ENCODE measurements around the gene GSTT2. TPM values are rescaled to one million over a fixed set of nuclear protein-coding genes. Genes with fewer than 3 reads are reported as not detected.
"Not testable (repeated sequence)": the region's sequence is repeated elsewhere in the genome, so short reads cannot be mapped to it uniquely, and the experiment has no call there.

Gene GSTT2
- 0.24 to 1.5 TPM (median 0.75 TPM) in 3 replicates for polyA plus RNA-seq
- polyA plus RNA-seq (2011; ENCODE audit: low read depth) = not detected
- polyA plus RNA-seq (2011; cell fraction: cytosol; rRNA removed) = 0.80 and 1.0 TPM in 2 replicates
- 0.33 and 0.79 TPM in 2 replicates for polyA plus RNA-seq (2011; cell fraction: nucleus; rRNA removed)
- polyA plus RNA-seq (2012; ENCODE audit: low replicate concordance) = 0.24 and 1.0 TPM in 2 replicates
- not detected in 3 replicates for polyA minus RNA-seq
- polyA minus RNA-seq (2011; cell fraction: cytosol; rRNA and poly(A)+ RNA removed) = not detected
- not detected in 2 replicates for polyA minus RNA-seq (2011; cell fraction: nucleus; rRNA and poly(A)+ RNA removed)

- H3K9me3 ChIP-seq (ENCODE audit: control insufficient read depth, low read depth, low read length); DNase-seq (ENCODE audit: low read depth, low spot score); dilution Hi-C loops (cut with MboI; ENCODE audit: extremely low pct_ligation_motif_present, low sequenced_read_pairs); H3K4me1 ChIP-seq (ENCODE audit: control insufficient read depth, extremely low read depth, insufficient read depth, low read length); H3K9me1 ChIP-seq (ENCODE audit: control insufficient read depth, extremely low read depth, insufficient read depth, low read length); H3K4me3 ChIP-seq (ENCODE audit: control insufficient read depth in 2 of 3, extremely low read depth in 1 of 3, insufficient read depth in 2 of 3, low read depth in 1 of 3, low read length in 3 of 3); H3K27ac ChIP-seq (ENCODE audit: control insufficient read depth, insufficient read depth, low read length); H3K36me3 ChIP-seq (ENCODE audit: control insufficient read depth in 2 of 2, extremely low read depth in 1 of 2, insufficient read depth in 2 of 2, low read length in 2 of 2); H4K20me1 ChIP-seq (ENCODE audit: control insufficient read depth, extremely low read depth, insufficient read depth, low read length); H2AFZ ChIP-seq (ENCODE audit: control insufficient read depth, low read length); H3K79me2 ChIP-seq (ENCODE audit: control insufficient read depth, insufficient read depth, low read length); H3K9ac ChIP-seq (ENCODE audit: control insufficient read depth, extremely low read depth, insufficient read depth, low read length); H3K4me2 ChIP-seq (ENCODE audit: control insufficient read depth, extremely low read depth, insufficient read depth, low read depth, low read length); H3K27me3 ChIP-seq (ENCODE audit: control insufficient read depth, extremely low read depth, insufficient read depth, low read length): not testable (repeated sequence)
- peak; percentile 85 for FAIRE-seq
Measured at GRCh38 chr22:23979557-23980240, at the start of gene GSTT2. Gene GSTT2, plus strand, starts transcription at chr22:23980134.

- no peak overlapping the region for H3K27ac ChIP-seq (ENCODE audit: control insufficient read depth, insufficient read depth, low read length)
- no peaks in the 10 kb centered on the region for H3K9me1 ChIP-seq (ENCODE audit: control insufficient read depth, extremely low read depth, insufficient read depth, low read length)
- peaks cover 6% of the 10 kb centered on the region for H3K4me1 ChIP-seq (ENCODE audit: control insufficient read depth, extremely low read depth, insufficient read depth, low read length)
- DNase-seq (ENCODE audit: low read depth, low spot score) (no peak), FAIRE-seq (peak; percentile 86)
- no peak overlapping the region for H3K4me3 ChIP-seq (ENCODE audit: control insufficient read depth in 2 of 3, extremely low read depth in 1 of 3, insufficient read depth in 2 of 3, low read depth in 1 of 3, low read length in 3 of 3)
- no peak overlapping the region for H3K9ac ChIP-seq (ENCODE audit: control insufficient read depth, extremely low read depth, insufficient read depth, low read length)
- TF ChIP-seq EZH2 (IDR thresholded peaks at IDR 0.05; ENCODE audit: low read length) (no peak), CTCF (optimal IDR thresholded peaks at IDR 0.05 in 1 of 3, IDR thresholded peaks at IDR 0.05 in 1 of 3, conservative IDR thresholded peaks at IDR 0.05 in 1 of 3; ENCODE audit: extremely low read depth in 1 of 3, insufficient read depth in 2 of 3, low read length in 3 of 3) (no peak)
- H3K27me3 ChIP-seq (ENCODE audit: control insufficient read depth, extremely low read depth, insufficient read depth, low read length) = no peaks in the 10 kb centered on the region
- H3K36me3 ChIP-seq (ENCODE audit: control insufficient read depth in 2 of 2, extremely low read depth in 1 of 2, insufficient read depth in 2 of 2, low read length in 2 of 2) = no peaks in the 10 kb centered on the region
- H2AFZ ChIP-seq (ENCODE audit: control insufficient read depth, low read length) = no peak overlapping the region
- H3K9me3 ChIP-seq (ENCODE audit: control insufficient read depth, low read depth, low read length) = no peaks in the 10 kb centered on the region
- H3K79me2 ChIP-seq (ENCODE audit: control insufficient read depth, insufficient read depth, low read length) = no peaks in the 10 kb centered on the region
- no peak overlapping the region for H3K4me2 ChIP-seq (ENCODE audit: control insufficient read depth, extremely low read depth, insufficient read depth, low read depth, low read length)
- no peaks in the 10 kb centered on the region for H4K20me1 ChIP-seq (ENCODE audit: control insufficient read depth, extremely low read depth, insufficient read depth, low read length)
- dilution Hi-C loops (cut with MboI; ENCODE audit: extremely low pct_ligation_motif_present, low sequenced_read_pairs) = no loop called here
Measured at GRCh38 chr22:23938328-23939016, 41.5 kb upstream of the GSTT2 start.
